ENCODE data around the gene METTL15.
"Not testable (repeated sequence)": the region's sequence is repeated elsewhere in the genome, so short reads cannot be mapped to it uniquely, and the experiment has no call there.

The METTL15 gene

GRCh38 chr11:28223994-28224393 lies 115.8 kb downstream of the METTL15 start:
- DNase-seq = no peak

GRCh38 chr11:28227460-28227859 lies 119.3 kb downstream of the METTL15 start:
- DNase-seq = no peak

- no peak for DNase-seq
Measured at GRCh38 chr11:28228196-28228895, 120.2 kb downstream of the METTL15 start.

- no peak for DNase-seq
Measured at GRCh38 chr11:28231475-28231874, 123.3 kb downstream of the METTL15 start.

GRCh38 chr11:28232649-28233048 lies 124.5 kb downstream of the METTL15 start:
- no peak for DNase-seq

- no peak for DNase-seq
Measured at GRCh38 chr11:28241760-28242159, 133.6 kb downstream of the METTL15 start.

- no peak for DNase-seq
Measured at GRCh38 chr11:28242596-28242995, 134.4 kb downstream of the METTL15 start.

- no peak for DNase-seq
Measured at GRCh38 chr11:28243061-28243460, 134.9 kb downstream of the METTL15 start.

- DNase-seq = no peak
Measured at GRCh38 chr11:28243581-28243980, 135.4 kb downstream of the METTL15 start.

- no peak for DNase-seq
Measured at GRCh38 chr11:28245131-28245530, 136.9 kb downstream of the METTL15 start.

GRCh38 chr11:28250192-28250591 lies 142.0 kb downstream of the METTL15 start:
- no peak for DNase-seq

- DNase-seq = no peak
Measured at GRCh38 chr11:28251257-28251656, 143.1 kb downstream of the METTL15 start.

- no peak for DNase-seq
Measured at GRCh38 chr11:28257761-28258160, 149.6 kb downstream of the METTL15 start.

- DNase-seq = peak; percentile 50
Measured at GRCh38 chr11:28259177-28259843, 151.1 kb downstream of the METTL15 start.

- DNase-seq = no peak
Measured at GRCh38 chr11:28268925-28269324, 160.7 kb downstream of the METTL15 start.

- no peak for DNase-seq
Measured at GRCh38 chr11:28269586-28269985, 161.4 kb downstream of the METTL15 start.

- not testable (repeated sequence) for DNase-seq
Measured at GRCh38 chr11:28272247-28272646, 164.1 kb downstream of the METTL15 start.

- no peak for DNase-seq
Measured at GRCh38 chr11:28274216-28274615, 166.0 kb downstream of the METTL15 start.

- DNase-seq = no peak
Measured at GRCh38 chr11:28284196-28284595, 176.0 kb downstream of the METTL15 start.

- DNase-seq = no peak
Measured at GRCh38 chr11:28289444-28289843, 181.3 kb downstream of the METTL15 start.

- DNase-seq = not testable (repeated sequence)
Measured at GRCh38 chr11:28290995-28291394, 182.8 kb downstream of the METTL15 start.

- no peak for DNase-seq
Measured at GRCh38 chr11:28296426-28296825, 188.2 kb downstream of the METTL15 start.

GRCh38 chr11:28298209-28298608 lies 190.0 kb downstream of the METTL15 start:
- no peak for DNase-seq

GRCh38 chr11:28303477-28304191 lies 195.4 kb downstream of the METTL15 start:
- no peak for DNase-seq

All from RPMI8226 (cell line).